ENCODE data around the gene TSPAN18. TPM values are rescaled to one million over a fixed set of nuclear protein-coding genes. Genes with fewer than 3 reads are reported as not detected.

Gene TSPAN18
- total RNA-seq, 1 experiment from 2014 or later = not detected

DNA sequence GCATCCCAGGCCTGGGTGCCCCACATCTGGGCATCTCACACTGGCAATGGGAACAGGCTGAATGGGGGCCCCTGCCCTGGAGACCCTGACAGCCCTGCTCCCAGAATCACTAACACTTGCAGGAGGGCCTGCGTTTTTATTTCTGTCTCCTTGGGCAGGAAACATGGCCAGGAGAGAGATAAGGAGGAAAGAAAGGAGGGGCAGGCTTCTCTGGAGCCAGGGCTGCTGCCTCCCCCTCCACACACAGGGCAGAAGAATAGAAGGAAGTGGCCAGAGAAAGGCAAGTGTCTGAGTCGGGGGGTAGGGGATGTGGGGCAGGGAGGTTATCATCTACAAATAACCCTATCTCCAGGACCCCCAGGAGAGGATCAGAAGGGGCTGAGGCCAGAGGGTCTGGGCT lies 25.5 kb upstream of the TSPAN18 start:
- DNase-seq = no peak
- no peak for ATAC-seq
- H3K4me3 ChIP-seq (ENCODE audit: low read length) = no peak overlapping the region
- TF ChIP-seq EZH2phosphoT487 (IDR thresholded peaks at IDR 0.05; ENCODE audit: borderline replicate concordance, low read length) (no peak), EZH2 (IDR thresholded peaks at IDR 0.05; ENCODE audit: low read length, unreplicated experiment) (no peak)
- TF ChIP-seq, protein P1, sequence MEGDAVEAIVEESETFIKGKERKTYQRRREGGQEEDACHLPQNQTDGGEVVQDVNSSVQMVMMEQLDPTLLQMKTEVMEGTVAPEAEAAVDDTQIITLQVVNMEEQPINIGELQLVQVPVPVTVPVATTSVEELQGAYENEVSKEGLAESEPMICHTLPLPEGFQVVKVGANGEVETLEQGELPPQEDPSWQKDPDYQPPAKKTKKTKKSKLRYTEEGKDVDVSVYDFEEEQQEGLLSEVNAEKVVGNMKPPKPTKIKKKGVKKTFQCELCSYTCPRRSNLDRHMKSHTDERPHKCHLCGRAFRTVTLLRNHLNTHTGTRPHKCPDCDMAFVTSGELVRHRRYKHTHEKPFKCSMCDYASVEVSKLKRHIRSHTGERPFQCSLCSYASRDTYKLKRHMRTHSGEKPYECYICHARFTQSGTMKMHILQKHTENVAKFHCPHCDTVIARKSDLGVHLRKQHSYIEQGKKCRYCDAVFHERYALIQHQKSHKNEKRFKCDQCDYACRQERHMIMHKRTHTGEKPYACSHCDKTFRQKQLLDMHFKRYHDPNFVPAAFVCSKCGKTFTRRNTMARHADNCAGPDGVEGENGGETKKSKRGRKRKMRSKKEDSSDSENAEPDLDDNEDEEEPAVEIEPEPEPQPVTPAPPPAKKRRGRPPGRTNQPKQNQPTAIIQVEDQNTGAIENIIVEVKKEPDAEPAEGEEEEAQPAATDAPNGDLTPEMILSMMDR (conservative IDR thresholded peaks at IDR 0.05; ENCODE audit: low read depth, low read length) = no peak
- H2AFZ ChIP-seq (ENCODE audit: low read length) = no peak overlapping the region
- H3K4me2 ChIP-seq (ENCODE audit: low read length) = no peak overlapping the region
- no peak overlapping the region for H3K27ac ChIP-seq (ENCODE audit: low read length)
- no peaks in the 10 kb centered on the region for H3K9me2 ChIP-seq (replicated peaks; ENCODE audit: low read length)
- no peaks in the 10 kb centered on the region for H3K4me1 ChIP-seq (ENCODE audit: insufficient read depth, low read length)
- H3K27me3 ChIP-seq (ENCODE audit: low read length) = peaks cover 13% of the 10 kb centered on the region
- CTCF ChIA-PET = no interaction called here
- no peak overlapping the region for H3K9ac ChIP-seq (ENCODE audit: low read length)
- no TSS peak for BruUV-seq (replicated peaks)
- POLR2A ChIA-PET (ENCODE audit: unreplicated experiment) = no interaction called here
- no peaks in the 10 kb centered on the region for H4K20me1 ChIP-seq (ENCODE audit: low read length)
- no peaks in the 10 kb centered on the region for H3K9me3 ChIP-seq (ENCODE audit: low read length)
- no peaks in the 10 kb centered on the region for H3K79me2 ChIP-seq (ENCODE audit: low read length)
- no peaks in the 10 kb centered on the region for H3K36me3 ChIP-seq (ENCODE audit: low read depth, low read length)
- H3F3A ChIP-seq (ENCODE audit: low read length, unreplicated experiment) = no peaks in the 10 kb centered on the region
- intact Hi-C loops (cut with micrococcal nuclease) = no loop called here

DNA sequence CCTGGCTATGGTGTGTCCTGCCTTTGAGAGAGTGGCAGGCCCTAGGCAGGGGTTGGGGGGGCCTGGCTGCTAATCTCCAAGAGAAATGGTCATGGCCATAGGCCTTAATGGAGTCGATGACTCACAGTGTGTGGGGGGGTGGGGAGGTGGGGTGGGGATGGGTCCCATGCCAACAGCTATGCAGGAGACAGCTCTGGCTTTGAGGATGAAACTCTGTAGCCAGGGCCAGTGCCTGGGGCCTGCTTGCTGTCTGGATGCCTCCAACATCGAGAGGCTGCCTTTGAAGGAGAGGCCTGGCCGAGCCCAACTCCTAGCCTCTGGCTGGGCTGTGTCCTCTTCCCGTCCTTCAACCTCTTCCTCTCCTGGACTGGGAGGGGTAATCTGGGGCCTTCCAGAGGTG lies 23.9 kb upstream of the TSPAN18 start:
- no peaks in the 10 kb centered on the region for H3K9me3 ChIP-seq (ENCODE audit: low read length)
- H4K20me1 ChIP-seq (ENCODE audit: low read length) = no peaks in the 10 kb centered on the region
- DNase-seq (no peak), ATAC-seq (no peak)
- H3K79me2 ChIP-seq (ENCODE audit: low read length) = no peaks in the 10 kb centered on the region
- BruUV-seq (replicated peaks) = no TSS peak
- no peak overlapping the region for H2AFZ ChIP-seq (ENCODE audit: low read length)
- no peaks in the 10 kb centered on the region for H3K4me1 ChIP-seq (ENCODE audit: insufficient read depth, low read length)
- no peak overlapping the region for H3K9ac ChIP-seq (ENCODE audit: low read length)
- no peaks in the 10 kb centered on the region for H3K9me2 ChIP-seq (replicated peaks; ENCODE audit: low read length)
- intact Hi-C loops (cut with micrococcal nuclease) = no loop called here
- no peak overlapping the region for H3K27ac ChIP-seq (ENCODE audit: low read length)
- no peak overlapping the region for H3K4me3 ChIP-seq (ENCODE audit: low read length)
- ChIA-PET POLR2A (ENCODE audit: unreplicated experiment) (no interaction called here), CTCF (no interaction called here)
- TF ChIP-seq EZH2phosphoT487 (IDR thresholded peaks at IDR 0.05; ENCODE audit: borderline replicate concordance, low read length) (no peak), EZH2 (IDR thresholded peaks at IDR 0.05; ENCODE audit: low read length, unreplicated experiment) (no peak)
- TF ChIP-seq, protein P1 (conservative IDR thresholded peaks at IDR 0.05; ENCODE audit: low read depth, low read length) = no peak
- H3F3A ChIP-seq (ENCODE audit: low read length, unreplicated experiment) = no peaks in the 10 kb centered on the region
- peaks cover 13% of the 10 kb centered on the region; the same call in 1 of the 2 replicates for H3K27me3 ChIP-seq (ENCODE audit: low read length)
- no peak overlapping the region for H3K4me2 ChIP-seq (ENCODE audit: low read length)
- H3K36me3 ChIP-seq (ENCODE audit: low read depth, low read length) = no peaks in the 10 kb centered on the region

DNA sequence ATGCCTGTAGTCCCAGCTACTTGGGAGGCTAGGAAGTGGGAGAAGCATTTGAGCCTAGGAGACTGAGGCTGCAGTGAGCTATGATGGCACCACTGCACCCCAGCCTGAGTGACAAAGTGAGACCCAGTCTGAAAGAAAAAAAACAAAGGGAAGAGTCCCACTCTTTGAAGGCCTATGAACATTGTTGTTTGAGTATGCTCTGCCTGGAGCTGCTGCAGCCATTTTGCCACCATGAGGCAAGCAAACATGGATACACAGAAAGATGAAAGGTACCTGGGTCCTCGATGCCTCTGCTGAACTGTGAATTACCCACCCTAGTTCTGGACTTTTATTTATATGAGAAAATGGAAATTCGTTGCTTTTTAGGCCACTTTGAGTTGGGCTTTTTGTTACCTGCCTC lies 19.7 kb upstream of the TSPAN18 start:
- no peaks in the 10 kb centered on the region for H3K36me3 ChIP-seq (ENCODE audit: low read depth, low read length)
- no peak overlapping the region for H3K4me2 ChIP-seq (ENCODE audit: low read length)
- H3K9ac ChIP-seq (ENCODE audit: low read length) = no peak overlapping the region
- intact Hi-C loops (cut with micrococcal nuclease) = no loop called here
- H3K79me2 ChIP-seq (ENCODE audit: low read length) = no peaks in the 10 kb centered on the region
- no peaks in the 10 kb centered on the region for H3K9me2 ChIP-seq (replicated peaks; ENCODE audit: low read length)
- peaks cover 7% of the 10 kb centered on the region; the same call in 1 of the 2 replicates for H3K4me1 ChIP-seq (ENCODE audit: insufficient read depth, low read length)
- DNase-seq (no peak), ATAC-seq (no peak)
- CTCF ChIA-PET = no interaction called here
- H4K20me1 ChIP-seq (ENCODE audit: low read length) = no peaks in the 10 kb centered on the region
- H3K27ac ChIP-seq (ENCODE audit: low read length) = no peak overlapping the region
- no peaks in the 10 kb centered on the region for H3K9me3 ChIP-seq (ENCODE audit: low read length)
- TF ChIP-seq, protein P1 (conservative IDR thresholded peaks at IDR 0.05; ENCODE audit: low read depth, low read length) = no peak
- TF ChIP-seq EZH2 (IDR thresholded peaks at IDR 0.05; ENCODE audit: low read length, unreplicated experiment) (no peak), EZH2phosphoT487 (IDR thresholded peaks at IDR 0.05; ENCODE audit: borderline replicate concordance, low read length) (no peak)
- POLR2A ChIA-PET (ENCODE audit: unreplicated experiment) = no interaction called here
- no TSS peak for BruUV-seq (replicated peaks)
- no peak overlapping the region for H3K4me3 ChIP-seq (ENCODE audit: low read length)
- H2AFZ ChIP-seq (ENCODE audit: low read length) = no peak overlapping the region
- H3K27me3 ChIP-seq (ENCODE audit: low read length) = 0 out of 2 replicates have a peak, but pooled peaks cover 1% of the 10 kb centered on the region
- H3F3A ChIP-seq (ENCODE audit: low read length, unreplicated experiment) = no peaks in the 10 kb centered on the region
